Measurements from ENCODE around the gene GALNS. TPM values are rescaled to one million over a fixed set of nuclear protein-coding genes. Genes with fewer than 3 reads are reported as not detected.

The GALNS gene
- polyA plus RNA-seq, 1 donor from 2014 or later: 19.4 TPM

DNA sequence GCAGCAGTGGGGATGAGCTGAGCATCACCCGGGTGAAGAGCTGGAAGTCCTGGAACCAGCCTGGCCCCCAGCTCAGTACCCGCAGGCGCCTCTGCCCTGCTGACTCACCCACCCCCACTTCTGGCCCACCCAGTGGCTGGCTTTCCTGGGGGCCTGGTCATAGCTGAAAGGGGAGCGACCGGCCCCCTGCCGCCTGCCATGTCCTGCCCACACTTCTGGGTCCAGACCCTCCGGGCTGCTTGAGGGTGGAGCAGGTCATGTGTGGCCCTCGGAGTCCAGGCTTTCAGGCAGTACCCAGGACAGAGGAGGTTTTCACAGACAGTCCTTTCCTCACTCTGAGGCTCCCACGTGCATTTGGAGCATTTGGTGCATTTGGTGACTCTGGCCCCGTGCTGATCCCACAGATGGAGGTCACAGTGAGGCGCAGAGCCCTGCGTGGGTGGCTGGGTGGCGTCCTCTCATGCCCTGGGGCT lies 64.6 kb downstream of the GALNS start:
- no peak overlapping the region for H3K4me3 ChIP-seq (ENCODE audit: low read length)
- TF ChIP-seq EZH2 (IDR thresholded peaks at IDR 0.05; ENCODE audit: borderline replicate concordance, insufficient read depth, low read length, poor library complexity, severe bottlenecking) (no peak), POLR2AphosphoS5 (IDR thresholded peaks at IDR 0.05) (no peak), TAF1 (IDR thresholded peaks at IDR 0.05; ENCODE audit: low read depth) (no peak), SMC3 (conservative IDR thresholded peaks at IDR 0.05; ENCODE audit: poor library complexity) (no peak), RAD21 (conservative IDR thresholded peaks at IDR 0.05) (no peak), MXI1 (conservative IDR thresholded peaks at IDR 0.05; ENCODE audit: poor library complexity, severe bottlenecking) (no peak), EP300 (conservative IDR thresholded peaks at IDR 0.05; ENCODE audit: poor library complexity, severe bottlenecking) (no peak)
- TF ChIP-seq, protein P1, sequence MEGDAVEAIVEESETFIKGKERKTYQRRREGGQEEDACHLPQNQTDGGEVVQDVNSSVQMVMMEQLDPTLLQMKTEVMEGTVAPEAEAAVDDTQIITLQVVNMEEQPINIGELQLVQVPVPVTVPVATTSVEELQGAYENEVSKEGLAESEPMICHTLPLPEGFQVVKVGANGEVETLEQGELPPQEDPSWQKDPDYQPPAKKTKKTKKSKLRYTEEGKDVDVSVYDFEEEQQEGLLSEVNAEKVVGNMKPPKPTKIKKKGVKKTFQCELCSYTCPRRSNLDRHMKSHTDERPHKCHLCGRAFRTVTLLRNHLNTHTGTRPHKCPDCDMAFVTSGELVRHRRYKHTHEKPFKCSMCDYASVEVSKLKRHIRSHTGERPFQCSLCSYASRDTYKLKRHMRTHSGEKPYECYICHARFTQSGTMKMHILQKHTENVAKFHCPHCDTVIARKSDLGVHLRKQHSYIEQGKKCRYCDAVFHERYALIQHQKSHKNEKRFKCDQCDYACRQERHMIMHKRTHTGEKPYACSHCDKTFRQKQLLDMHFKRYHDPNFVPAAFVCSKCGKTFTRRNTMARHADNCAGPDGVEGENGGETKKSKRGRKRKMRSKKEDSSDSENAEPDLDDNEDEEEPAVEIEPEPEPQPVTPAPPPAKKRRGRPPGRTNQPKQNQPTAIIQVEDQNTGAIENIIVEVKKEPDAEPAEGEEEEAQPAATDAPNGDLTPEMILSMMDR (IDR thresholded peaks at IDR 0.05; ENCODE audit: poor library complexity, severe bottlenecking): no peak
- TF ChIP-seq, protein P2, sequence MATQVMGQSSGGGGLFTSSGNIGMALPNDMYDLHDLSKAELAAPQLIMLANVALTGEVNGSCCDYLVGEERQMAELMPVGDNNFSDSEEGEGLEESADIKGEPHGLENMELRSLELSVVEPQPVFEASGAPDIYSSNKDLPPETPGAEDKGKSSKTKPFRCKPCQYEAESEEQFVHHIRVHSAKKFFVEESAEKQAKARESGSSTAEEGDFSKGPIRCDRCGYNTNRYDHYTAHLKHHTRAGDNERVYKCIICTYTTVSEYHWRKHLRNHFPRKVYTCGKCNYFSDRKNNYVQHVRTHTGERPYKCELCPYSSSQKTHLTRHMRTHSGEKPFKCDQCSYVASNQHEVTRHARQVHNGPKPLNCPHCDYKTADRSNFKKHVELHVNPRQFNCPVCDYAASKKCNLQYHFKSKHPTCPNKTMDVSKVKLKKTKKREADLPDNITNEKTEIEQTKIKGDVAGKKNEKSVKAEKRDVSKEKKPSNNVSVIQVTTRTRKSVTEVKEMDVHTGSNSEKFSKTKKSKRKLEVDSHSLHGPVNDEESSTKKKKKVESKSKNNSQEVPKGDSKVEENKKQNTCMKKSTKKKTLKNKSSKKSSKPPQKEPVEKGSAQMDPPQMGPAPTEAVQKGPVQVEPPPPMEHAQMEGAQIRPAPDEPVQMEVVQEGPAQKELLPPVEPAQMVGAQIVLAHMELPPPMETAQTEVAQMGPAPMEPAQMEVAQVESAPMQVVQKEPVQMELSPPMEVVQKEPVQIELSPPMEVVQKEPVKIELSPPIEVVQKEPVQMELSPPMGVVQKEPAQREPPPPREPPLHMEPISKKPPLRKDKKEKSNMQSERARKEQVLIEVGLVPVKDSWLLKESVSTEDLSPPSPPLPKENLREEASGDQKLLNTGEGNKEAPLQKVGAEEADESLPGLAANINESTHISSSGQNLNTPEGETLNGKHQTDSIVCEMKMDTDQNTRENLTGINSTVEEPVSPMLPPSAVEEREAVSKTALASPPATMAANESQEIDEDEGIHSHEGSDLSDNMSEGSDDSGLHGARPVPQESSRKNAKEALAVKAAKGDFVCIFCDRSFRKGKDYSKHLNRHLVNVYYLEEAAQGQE (IDR thresholded peaks at IDR 0.05; ENCODE audit: borderline replicate concordance): no peak
- H3K9ac ChIP-seq (ENCODE audit: low read length): no peak overlapping the region
- H3K4me2 ChIP-seq (ENCODE audit: low read length): no peak overlapping the region
- no peaks in the 10 kb centered on the region for H3K36me3 ChIP-seq (ENCODE audit: insufficient read depth, low read length)
- no peaks in the 10 kb centered on the region for H3K9me2 ChIP-seq (ENCODE audit: insufficient read depth, low read length)
- no peak overlapping the region for H2AFZ ChIP-seq (ENCODE audit: low read depth, low read length)
- no peaks in the 10 kb centered on the region for H3F3A ChIP-seq (ENCODE audit: insufficient read depth, low read length, poor library complexity, severe bottlenecking)
- no peak overlapping the region for H3K27ac ChIP-seq (ENCODE audit: low read length)
- no peaks in the 10 kb centered on the region for H3K79me2 ChIP-seq (replicated peaks; ENCODE audit: insufficient read depth, low read length)
- no peaks in the 10 kb centered on the region for H3K9me3 ChIP-seq (ENCODE audit: low read length)
- no peaks in the 10 kb centered on the region for H4K20me1 ChIP-seq (ENCODE audit: insufficient read depth)
- H3K27me3 ChIP-seq (ENCODE audit: insufficient read depth, low read depth, low read length): no peaks in the 10 kb centered on the region

DNA sequence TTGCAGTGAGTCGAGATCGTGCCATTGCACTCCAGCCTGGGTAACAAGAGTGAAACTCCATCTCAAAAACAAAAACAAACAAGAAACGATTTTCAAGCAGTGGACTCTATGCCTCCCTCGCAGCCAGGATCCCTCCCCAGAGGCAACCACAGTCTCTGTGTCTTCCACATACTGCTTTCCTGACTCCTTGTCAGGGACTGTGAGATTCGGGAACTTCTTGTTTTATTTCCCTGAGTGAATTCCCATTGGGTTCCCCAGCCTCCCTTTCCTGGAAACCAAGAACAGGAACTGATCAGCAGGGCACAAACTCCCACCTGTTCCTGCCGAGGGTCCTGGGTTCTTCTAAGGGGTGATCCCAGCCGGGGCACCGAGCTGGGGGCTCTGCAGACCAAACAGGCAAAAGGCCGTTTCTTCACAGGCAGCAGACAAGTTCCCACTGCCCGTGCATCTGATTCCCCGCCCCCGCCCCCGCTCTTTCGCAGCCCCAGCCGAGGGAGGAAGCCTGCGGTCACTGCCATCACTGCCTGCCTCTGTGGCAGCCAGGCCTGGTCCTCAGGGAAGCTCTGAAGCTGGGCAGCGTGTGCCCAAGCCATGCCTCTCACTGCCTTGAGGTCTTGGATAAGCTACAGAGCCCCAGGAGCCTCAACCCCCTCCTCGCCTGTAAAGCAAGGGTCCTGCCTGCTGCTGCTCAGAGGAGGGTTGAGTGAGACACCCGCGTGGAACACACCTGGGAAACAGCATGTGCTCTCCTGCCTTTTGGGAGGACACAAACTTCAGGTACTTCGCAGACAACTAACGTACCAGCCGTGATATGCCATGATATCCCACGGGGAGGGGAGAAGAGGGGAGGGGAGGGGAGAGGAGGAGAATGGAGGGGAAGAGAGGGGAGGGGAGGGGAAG lies 66.2 kb downstream of the GALNS start:
- H3K4me3 ChIP-seq (ENCODE audit: low read length): no peak overlapping the region
- H3K27ac ChIP-seq (ENCODE audit: low read length): no peak overlapping the region
- no peak overlapping the region for H3K9ac ChIP-seq (ENCODE audit: low read length)
- no peak for TF ChIP-seq RAD21 (conservative IDR thresholded peaks at IDR 0.05)
- TF ChIP-seq EZH2 (IDR thresholded peaks at IDR 0.05; ENCODE audit: borderline replicate concordance, insufficient read depth, low read length, poor library complexity, severe bottlenecking): no peak
- TF ChIP-seq, protein P1 (IDR thresholded peaks at IDR 0.05; ENCODE audit: poor library complexity, severe bottlenecking): no peak
- TF ChIP-seq POLR2AphosphoS5 (IDR thresholded peaks at IDR 0.05): no peak
- TF ChIP-seq, protein P2 (IDR thresholded peaks at IDR 0.05; ENCODE audit: borderline replicate concordance): no peak
- no peak for TF ChIP-seq EP300 (conservative IDR thresholded peaks at IDR 0.05; ENCODE audit: poor library complexity, severe bottlenecking)
- no peak for TF ChIP-seq MXI1 (conservative IDR thresholded peaks at IDR 0.05; ENCODE audit: poor library complexity, severe bottlenecking)
- TF ChIP-seq SMC3 (conservative IDR thresholded peaks at IDR 0.05; ENCODE audit: poor library complexity): no peak
- peaks cover 4% of the 10 kb centered on the region for H3K27me3 ChIP-seq (ENCODE audit: insufficient read depth, low read depth, low read length)
- no peak overlapping the region for H2AFZ ChIP-seq (ENCODE audit: low read depth, low read length)
- no peaks in the 10 kb centered on the region for H3K9me3 ChIP-seq (ENCODE audit: low read length)
- no peak overlapping the region for H3K4me2 ChIP-seq (ENCODE audit: low read length)
- H3F3A ChIP-seq (ENCODE audit: insufficient read depth, low read length, poor library complexity, severe bottlenecking): no peaks in the 10 kb centered on the region
- no peaks in the 10 kb centered on the region for H3K9me2 ChIP-seq (ENCODE audit: insufficient read depth, low read length)
- no peaks in the 10 kb centered on the region for H3K36me3 ChIP-seq (ENCODE audit: insufficient read depth, low read length)
- no peaks in the 10 kb centered on the region for H3K79me2 ChIP-seq (replicated peaks; ENCODE audit: insufficient read depth, low read length)
- no peaks in the 10 kb centered on the region for H4K20me1 ChIP-seq (ENCODE audit: insufficient read depth)
